Stimulated activated CD8-positive, alpha-beta memory T cell treated with anti-CD3 and anti-CD28 coated beads, Interleukin-12 subunit alpha, Interleukin-12 subunit beta, amount 100 ng/mL, for 24 hours (primary cell): ENCODE measurements around the gene FKBP7.
"Not testable (repeated sequence)": the region's sequence is repeated elsewhere in the genome, so short reads cannot be mapped to it uniquely, and the experiment has no call there.

Source experiments
- DNase-seq: peaks from one replicate; pipeline ENCODE4 v3.0.0-alpha.2; 2020; ENCODE audit errors: extremely low read depth

Gene FKBP7

DNA sequence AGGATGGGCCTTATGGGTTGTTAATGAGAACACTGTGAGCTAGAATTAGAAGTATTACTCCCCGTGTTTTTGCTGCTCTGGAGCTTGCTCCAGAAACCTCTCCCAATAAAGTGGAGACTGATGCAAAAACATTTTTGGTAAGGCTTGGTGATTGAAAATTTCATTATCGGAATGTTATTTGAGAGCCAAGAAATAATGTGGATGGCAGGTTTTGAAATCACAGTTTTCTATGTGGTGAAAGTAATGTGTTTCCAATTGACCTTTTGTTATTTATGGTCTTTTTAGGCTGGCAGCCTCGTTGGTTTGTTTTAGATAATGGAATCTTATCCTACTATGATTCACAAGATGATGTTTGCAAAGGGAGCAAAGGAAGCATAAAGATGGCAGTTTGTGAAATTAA lies 7.0 kb upstream of the FKBP7 start:
- DNase-seq = no peak

DNA sequence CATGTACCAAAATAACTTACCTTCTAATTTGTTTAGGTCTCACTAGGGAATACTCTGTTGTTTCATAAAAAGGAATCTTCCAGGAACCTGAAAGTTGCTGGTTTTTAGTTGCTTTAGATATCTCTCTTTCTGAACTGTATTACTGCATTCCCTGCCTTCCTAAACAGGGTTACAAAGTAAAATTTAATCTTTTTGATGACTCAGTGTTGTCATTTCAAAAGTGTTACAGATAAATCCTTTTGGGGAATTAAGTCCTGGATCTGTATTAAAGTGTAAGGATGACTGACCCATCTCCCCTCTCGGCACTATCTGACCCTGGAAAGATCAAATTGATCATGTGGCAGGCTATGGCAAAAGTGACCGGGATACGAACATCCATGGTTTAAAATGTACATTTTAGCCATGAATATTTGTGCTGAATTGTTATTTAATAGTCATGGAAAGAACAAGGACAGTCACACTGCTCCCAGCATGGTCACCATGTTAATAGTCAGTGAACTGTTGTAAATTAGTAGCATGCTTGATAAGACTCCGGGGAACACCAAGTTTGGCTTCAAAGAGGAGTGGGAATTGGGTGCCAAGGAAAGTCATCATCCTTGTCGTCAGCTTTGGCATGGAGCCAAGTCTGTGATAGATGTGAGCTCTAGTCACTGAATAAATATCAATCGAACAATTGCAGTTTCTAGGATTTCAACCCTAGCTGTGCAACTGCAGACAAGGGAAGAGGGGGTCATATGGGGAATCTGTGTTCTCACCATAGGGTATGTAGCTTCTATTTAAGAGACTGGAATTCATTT lies 6.0 kb upstream of the FKBP7 start:
- no peak for DNase-seq

GRCh38 chr2:178482437-178482836 lies 4.0 kb upstream of the FKBP7 start:
- DNase-seq = no peak

DNA sequence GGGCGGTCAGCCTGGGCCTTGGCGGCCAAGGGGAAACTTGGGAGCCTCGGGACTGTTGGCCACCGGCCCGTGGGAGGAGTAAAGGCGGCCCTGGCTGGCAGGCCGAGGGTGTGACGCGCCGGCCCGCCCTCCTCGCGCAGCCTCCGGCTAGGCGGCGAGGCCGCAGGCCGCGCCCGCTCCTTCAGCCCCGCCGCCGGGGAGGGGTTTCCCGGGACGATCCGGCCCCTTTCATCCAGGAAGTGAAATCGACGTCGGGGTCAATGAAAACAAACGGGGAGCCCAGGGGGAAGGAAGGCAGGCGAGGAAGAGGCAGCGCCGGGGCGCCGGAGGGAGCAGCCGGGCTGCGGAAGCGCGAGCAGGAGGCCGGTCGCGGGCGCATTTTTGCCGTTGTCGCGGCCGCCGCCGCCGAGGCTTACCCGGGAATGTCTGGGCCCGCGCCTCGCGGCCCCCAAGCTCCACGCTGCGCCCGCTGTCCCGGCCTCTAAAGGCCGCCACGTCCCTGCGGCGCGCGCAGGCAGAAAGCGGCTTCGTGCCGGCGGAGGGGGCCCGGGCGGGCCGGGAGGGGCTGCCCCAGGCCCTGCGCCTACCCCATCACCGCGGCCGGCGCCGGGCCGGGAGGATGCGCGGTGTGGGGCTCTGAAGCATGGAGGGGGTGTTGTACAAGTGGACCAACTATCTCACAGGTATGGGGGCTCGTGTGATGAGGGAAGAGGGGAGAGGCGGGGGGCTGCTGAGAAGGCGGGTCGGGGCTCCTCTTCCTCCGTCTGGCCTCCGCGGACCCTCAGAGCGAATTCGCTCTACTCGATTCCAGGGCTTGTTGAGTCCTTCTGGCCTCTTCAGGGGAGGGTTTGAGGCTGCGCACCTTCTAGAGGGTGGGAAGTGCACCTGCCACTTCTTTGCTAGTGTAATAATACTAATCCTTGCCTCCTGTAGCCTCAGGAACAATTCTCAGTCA lies 2.1 kb upstream of the FKBP7 start, which contains the start of gene PLEKHA3:
TSS of gene PLEKHA3 (plus strand) at position 231 of the 955 bp plus-strand sequence. CDS start at position 644, 413 bp downstream.
- peak; percentile 49 for DNase-seq

DNA sequence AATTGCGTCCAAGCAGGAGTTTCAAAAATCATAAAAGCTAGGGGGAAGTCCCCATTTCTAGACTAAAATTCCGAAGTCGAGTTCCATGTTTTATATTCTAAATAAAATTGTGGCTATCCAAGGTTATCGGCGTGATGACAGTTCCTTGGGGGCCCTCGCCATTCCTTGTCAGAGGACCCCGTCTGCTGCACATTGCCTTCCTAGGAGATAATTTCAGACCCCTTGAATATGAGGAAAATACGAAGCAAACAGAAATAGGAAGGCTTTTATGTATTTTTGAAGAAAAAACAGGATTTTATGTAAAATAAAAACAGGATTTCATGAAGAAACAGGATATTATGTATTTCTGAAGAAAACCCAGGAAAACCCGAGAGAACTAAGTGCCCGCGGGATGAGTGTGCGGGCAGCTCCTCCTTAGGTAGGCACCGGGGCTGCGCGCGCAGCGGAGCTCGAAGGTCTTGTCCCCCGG lies 1.4 kb upstream of the FKBP7 start:
- DNase-seq = no peak

DNA sequence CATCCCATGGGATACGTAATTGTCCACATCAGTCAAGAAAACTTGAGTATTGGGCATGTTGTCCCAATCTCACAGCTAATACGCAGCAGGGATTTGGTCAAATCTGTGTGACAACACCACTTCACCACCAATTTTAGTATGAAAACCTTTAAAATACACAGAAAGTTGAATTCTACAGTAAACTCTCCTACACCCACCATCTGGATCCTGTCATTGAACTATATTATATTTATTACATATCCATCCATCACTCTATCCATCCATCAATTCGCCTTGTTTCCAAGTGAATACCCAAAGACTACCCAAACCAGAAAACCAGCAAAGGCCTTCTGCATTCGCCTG lies 846 bp upstream of the FKBP7 start:
- DNase-seq = no peak

GRCh38 chr2:178478130-178478438 lies 316 bp downstream of the FKBP7 start:
- DNase-seq = no peak

GRCh38 chr2:178477443-178478129 lies 814 bp downstream of the FKBP7 start:
- no peak for DNase-seq

DNA sequence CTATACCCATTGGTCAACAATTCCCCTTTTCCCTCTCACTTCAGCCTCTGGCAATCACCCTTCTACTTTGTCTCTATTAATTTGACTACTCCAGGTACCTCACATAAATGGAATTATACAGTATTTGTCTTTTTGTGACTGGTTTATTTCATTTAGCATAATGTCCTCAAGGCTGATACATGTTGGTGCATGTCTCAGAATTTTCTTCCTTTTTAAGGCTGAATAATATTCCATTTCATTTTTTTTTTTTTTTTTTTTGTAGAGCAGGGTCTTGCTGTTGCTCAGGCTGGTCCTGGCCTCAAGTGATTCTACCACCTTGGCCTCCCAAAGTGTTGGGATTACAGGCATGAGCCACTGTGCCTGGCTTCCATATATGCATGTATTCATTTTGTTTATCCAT lies 1.9 kb downstream of the FKBP7 start:
- no peak for DNase-seq

GRCh38 chr2:178474560-178474959 lies 3.8 kb downstream of the FKBP7 start:
- no peak for DNase-seq

- no peak for DNase-seq
Measured at GRCh38 chr2:178473931-178474330, 4.5 kb downstream of the FKBP7 start.

DNA sequence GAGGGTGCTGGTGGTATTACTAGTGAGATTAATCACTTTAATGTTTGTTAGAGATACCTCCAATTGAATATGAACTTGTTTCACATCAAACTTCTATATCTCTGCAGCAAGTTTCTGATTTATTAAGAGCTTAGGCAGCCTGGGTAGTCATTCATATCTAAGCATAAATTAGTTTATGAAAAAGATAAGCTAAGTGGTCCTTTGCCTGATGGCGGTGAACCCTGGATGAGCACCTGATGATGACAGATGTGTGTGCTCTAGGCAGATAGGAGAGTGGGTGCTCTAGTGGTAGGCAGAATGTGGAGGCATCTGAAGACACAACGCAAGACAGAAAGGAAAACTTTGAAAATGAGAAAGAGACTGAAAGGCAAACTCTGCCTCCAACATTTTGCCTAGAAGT lies 5.0 kb downstream of the FKBP7 start:
- DNase-seq = no peak

DNA sequence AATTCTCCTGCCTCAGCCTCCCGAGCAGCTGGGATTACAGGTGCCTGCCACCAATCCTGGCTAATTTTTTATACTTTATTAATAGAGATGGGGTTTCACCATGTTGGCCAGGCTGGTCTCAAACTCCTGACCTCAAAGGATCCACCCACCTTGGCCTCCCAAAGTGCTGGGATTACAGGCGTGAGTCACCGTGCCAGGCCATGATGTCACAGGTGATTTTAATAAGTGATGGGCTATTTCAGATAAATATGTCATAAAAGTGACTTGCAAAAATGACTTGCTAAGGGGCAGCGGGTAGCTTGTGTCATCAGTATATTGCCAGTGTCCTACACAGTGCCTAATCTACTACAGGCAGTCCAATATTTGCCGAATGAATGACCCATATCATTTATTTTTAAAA lies 7.1 kb downstream of the FKBP7 start:
- not testable (repeated sequence) for DNase-seq

DNA sequence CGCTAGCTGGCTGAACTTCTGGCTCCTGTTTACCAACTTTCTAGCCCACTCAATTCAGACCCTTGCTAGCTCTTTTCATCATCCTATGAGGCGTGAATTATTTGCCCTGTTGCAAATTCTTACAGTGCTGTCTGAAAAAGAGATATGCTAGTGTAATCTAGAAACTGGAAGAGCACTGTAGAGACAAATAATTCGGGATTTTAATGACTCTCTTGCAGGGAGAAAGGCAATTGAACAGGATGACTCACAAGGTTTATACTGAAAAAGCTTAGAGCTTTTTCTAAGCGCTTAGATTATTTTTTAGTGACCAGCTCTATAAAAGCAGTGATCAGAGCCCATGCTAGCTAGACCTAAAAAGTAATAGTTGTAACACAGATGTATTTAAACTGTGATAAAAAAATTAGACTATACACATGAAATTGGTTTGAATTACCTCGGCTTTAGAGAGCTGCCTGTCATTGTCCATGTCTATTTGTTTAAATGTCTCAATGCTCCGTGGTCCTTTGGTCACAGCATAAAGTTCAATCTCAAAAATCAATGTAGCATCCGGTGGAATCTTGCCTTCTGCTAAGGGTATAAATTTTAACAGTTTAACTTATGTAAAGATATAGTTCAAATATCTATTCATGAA lies 9.1 kb downstream of the FKBP7 start:
- DNase-seq = no peak

GRCh38 chr2:178457390-178457886 lies 21.0 kb downstream of the FKBP7 start:
- no peak for DNase-seq

- no peak for DNase-seq
Measured at GRCh38 chr2:178455947-178456346, 22.5 kb downstream of the FKBP7 start.

- no peak for DNase-seq
Measured at GRCh38 chr2:178452870-178453269, 25.5 kb downstream of the FKBP7 start.

GRCh38 chr2:178452334-178452733 lies 26.1 kb downstream of the FKBP7 start:
- no peak for DNase-seq

DNA sequence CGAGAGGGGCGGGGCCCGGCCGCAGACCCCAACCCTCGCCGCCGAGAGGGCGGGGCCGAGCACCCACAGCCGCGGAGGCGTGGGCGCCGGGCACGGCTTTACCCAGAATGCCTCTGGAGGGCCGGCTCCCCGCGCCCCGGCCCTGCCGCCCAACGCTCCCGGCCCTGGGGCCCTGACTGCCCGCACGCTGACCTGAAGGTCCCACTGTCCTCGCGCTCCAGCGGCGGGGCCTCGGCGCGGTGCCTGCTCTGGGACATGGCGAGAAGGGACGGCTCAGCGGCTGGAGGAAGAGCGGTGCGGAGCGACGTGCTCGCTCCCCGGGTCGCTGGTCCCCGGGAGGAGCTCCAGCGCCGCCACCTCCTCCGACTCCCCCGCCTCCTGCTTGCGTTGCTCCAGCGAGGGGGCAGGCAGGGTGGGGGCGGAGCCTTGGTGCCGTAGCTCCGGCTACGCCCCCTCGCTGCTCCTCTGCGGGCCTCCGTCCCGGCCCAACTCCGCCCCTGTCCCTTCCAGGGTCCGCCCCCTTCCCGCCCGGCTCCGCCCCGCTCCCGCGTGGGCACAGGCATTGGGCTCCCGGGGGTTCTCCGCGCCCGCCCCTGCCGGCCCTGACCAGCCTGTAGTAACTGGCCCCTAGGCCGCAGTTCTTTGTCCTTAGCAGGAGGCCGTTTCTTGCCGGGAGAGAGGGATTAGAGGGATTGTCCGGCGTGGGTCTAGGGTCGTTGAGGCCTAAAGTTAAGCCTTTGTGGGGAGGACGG lies 27.4 kb downstream of the FKBP7 start, which contains the start of the genes PJVK and PRKRA:
TSS of gene PJVK (plus strand) at position 605 of the 752 bp plus-strand sequence. CDS start 2,032 bp downstream, outside the sequence.
TSS of gene PRKRA (minus strand) at position 402 of the 752 bp plus-strand sequence. CDS start at position 257, 145 bp downstream.
- peak; percentile 88 for DNase-seq

- DNase-seq = no peak
Measured at GRCh38 chr2:178450524-178450773, 28.0 kb downstream of the FKBP7 start.
